H1 (cell line): ENCODE results near the gene MAPKAPK2. TPM values are rescaled to one million over a fixed set of nuclear protein-coding genes. Genes with fewer than 3 reads are reported as not detected.

ENCODE experiments used
- CTCF ChIA-PET: fragments of 300-600 bp; sonication (Branson Sonifier 250); formaldehyde crosslinking; loops from one replicate; lab custom pipeline; 2021; ENCODE audit not compliant: partially characterized antibody; lab: Charles Lee
- POLR2A ChIA-PET: fragments of 300-600 bp; sonication (Branson Sonifier 250); formaldehyde crosslinking; loops from one replicate; lab custom pipeline; 2021; ENCODE audit warnings: inconsistent platforms; ENCODE audit not compliant: partially characterized antibody; lab: Charles Lee
- DNase-seq, 2 experiments: peaks; one replicate each; pipeline versions ENCODE4 v3.0.0 to v3.0.0-alpha.2; 2010 to 2022; ENCODE audit warnings: low spot score in 2 of 2, low read depth in 1 of 2, mixed read lengths in 1 of 2
- FAIRE-seq: peaks from 2 replicates; lab custom pipeline; 2011; peaks lifted over from hg19 to GRCh38; lab: Jason Lieb, UNC
- H2AFZ ChIP-seq: 2 replicates; pipeline ENCODE4 v1.8.1; 2012; ENCODE audit warnings: low read length, inconsistent platforms
- H2AK5ac ChIP-seq: 2 replicates; pipeline ENCODE4 v1.6.1; 2013; ENCODE audit warnings: low read depth, low read length
- H2BK120ac ChIP-seq: replicated peaks from 2 replicates; pipeline ENCODE3; 2013; ENCODE audit warnings: low read depth, low read length, inconsistent platforms
- H2BK12ac ChIP-seq: 2 replicates; pipeline ENCODE4 v1.6.1; 2013; ENCODE audit warnings: low read depth, low read length
- H2BK15ac ChIP-seq: 2 replicates; pipeline ENCODE4 v1.6.1; 2013; ENCODE audit warnings: low read length
- H2BK20ac ChIP-seq: 2 replicates; pipeline ENCODE4 v1.6.1; 2013; ENCODE audit warnings: low read length
- H2BK5ac ChIP-seq: 2 replicates; pipeline ENCODE4 v1.6.1; 2013; ENCODE audit warnings: low read depth, low read length
- H3K14ac ChIP-seq: 2 replicates; pipeline ENCODE4 v1.6.1; 2013; ENCODE audit warnings: inconsistent platforms; ENCODE audit not compliant: insufficient read length
- H3K18ac ChIP-seq: 2 replicates; pipeline ENCODE4 v1.6.1; 2013; ENCODE audit warnings: low read length; ENCODE audit errors: extremely low read depth
- H3K23ac ChIP-seq: 2 replicates; pipeline ENCODE4 v1.6.1; 2013; ENCODE audit warnings: inconsistent platforms; ENCODE audit not compliant: insufficient read length
- H3K23me2 ChIP-seq: 2 replicates; pipeline ENCODE4 v1.6.1; 2013; ENCODE audit warnings: low read depth, low read length
- H3K27ac ChIP-seq: 2 replicates; pipeline ENCODE4 v1.6.1; 2011; ENCODE audit warnings: low read depth, low read length, inconsistent platforms
- H3K27me3 ChIP-seq, 4 experiments: replicated peaks in 1 of 4; 1 replicate in 1 of 4; 2 replicates in 3 of 4; pipeline versions ENCODE4 v1.6.1 to v1.8.1; 2011 to 2013; ENCODE audit warnings: low read length in 3 of 4, mild to moderate bottlenecking in 3 of 4, inconsistent platforms in 2 of 4, mixed read lengths in 2 of 4, moderate library complexity in 1 of 4; ENCODE audit not compliant: control insufficient read depth in 3 of 4, insufficient read depth in 3 of 4; ENCODE audit errors: extremely low read depth in 1 of 4
- H3K36me3 ChIP-seq, 4 experiments: 2 replicates each; pipeline versions ENCODE4 v1.6.1 to v1.8.1; 2011 to 2013; ENCODE audit warnings: mild to moderate bottlenecking in 4 of 4, low read length in 3 of 4, moderate library complexity in 2 of 4, control low read depth in 1 of 4, inconsistent platforms in 1 of 4; ENCODE audit not compliant: insufficient read depth in 4 of 4, control insufficient read depth in 2 of 4
- H3K4ac ChIP-seq: replicated peaks from 2 replicates; pipeline ENCODE3; 2013; ENCODE audit warnings: low read length, low read depth, mixed read lengths, inconsistent platforms; ENCODE audit not compliant: insufficient read length
- H3K4me1 ChIP-seq, 4 experiments: replicated peaks in 1 of 4; 1 replicate in 1 of 4; 2 replicates in 3 of 4; pipeline versions ENCODE4 v1.6.1 to v1.8.1; 2011 to 2013; ENCODE audit warnings: low read length in 3 of 4, inconsistent platforms in 2 of 4, mixed read lengths in 1 of 4; ENCODE audit not compliant: insufficient read depth in 4 of 4, control insufficient read depth in 3 of 4
- H3K4me2 ChIP-seq, 2 experiments: 2 replicates each; pipeline versions ENCODE4 v1.6.1 to v1.8.1; 2011 to 2013; ENCODE audit warnings: low read depth in 2 of 2, low read length in 2 of 2, control low read depth in 1 of 2, inconsistent platforms in 1 of 2, mild to moderate bottlenecking in 1 of 2; ENCODE audit not compliant: insufficient read depth in 1 of 2
- H3K4me3 ChIP-seq, 4 experiments: fragments of 200-600, 300-600 bp in 1 of 4; sonication (generic), shearing (Covaris generic), sonication (Bioruptor Twin) in 1 of 4; 2 replicates each; pipeline versions ENCODE4 v1.5.1 to v1.8.1; 2011 to 2016; ENCODE audit warnings: low read length in 4 of 4, low read depth in 3 of 4, control low read depth in 2 of 4, inconsistent platforms in 2 of 4, mild to moderate bottlenecking in 2 of 4, mixed read lengths in 1 of 4, moderate library complexity in 1 of 4; ENCODE audit not compliant: insufficient read depth in 2 of 4; ENCODE audit errors: extremely low read depth in 1 of 4
- H3K56ac ChIP-seq: replicated peaks from 2 replicates; pipeline ENCODE3; 2013; ENCODE audit warnings: low read depth, mild to moderate bottlenecking, mixed read lengths, low read length, inconsistent platforms; ENCODE audit not compliant: insufficient read length
- H3K79me1 ChIP-seq: 2 replicates; pipeline ENCODE4 v1.6.1; 2013; ENCODE audit warnings: low read depth, low read length, control low read depth
- H3K79me2 ChIP-seq, 2 experiments: 2 replicates each; pipeline versions ENCODE4 v1.6.1 to v1.8.1; 2012 to 2013; ENCODE audit warnings: low read length in 2 of 2, mild to moderate bottlenecking in 2 of 2, inconsistent platforms in 1 of 2; ENCODE audit not compliant: insufficient read depth in 2 of 2, control insufficient read depth in 1 of 2
- H3K9ac ChIP-seq, 4 experiments: replicated peaks in 1 of 4; 1 replicate in 1 of 4; 2 replicates in 3 of 4; pipeline versions ENCODE4 v1.6.1 to v1.8.1; 2011 to 2013; ENCODE audit warnings: low read depth in 3 of 4, low read length in 3 of 4, control low read depth in 2 of 4, mild to moderate bottlenecking in 2 of 4, moderate library complexity in 2 of 4, inconsistent platforms in 1 of 4; ENCODE audit errors: extremely low read depth in 1 of 4
- H3K9me3 ChIP-seq, 2 experiments: 2 replicates each; pipeline versions ENCODE4 v1.6.1 to v1.8.1; 2012 to 2013; ENCODE audit warnings: mild to moderate bottlenecking in 2 of 2, moderate library complexity in 2 of 2, control low read depth in 1 of 2, inconsistent platforms in 1 of 2, low read depth in 1 of 2, low read length in 1 of 2, mixed read lengths in 1 of 2; ENCODE audit not compliant: insufficient read depth in 2 of 2
- H4K20me1 ChIP-seq, 2 experiments: replicated peaks in 1 of 2; 2 replicates each; pipeline versions ENCODE3 to v1.8.1; 2011 to 2013; ENCODE audit warnings: inconsistent platforms in 2 of 2, low read length in 2 of 2, mild to moderate bottlenecking in 1 of 2; ENCODE audit not compliant: insufficient read depth in 2 of 2, control insufficient read depth in 1 of 2
- H4K5ac ChIP-seq: 2 replicates; pipeline ENCODE4 v1.6.1; 2013; ENCODE audit warnings: low read length, low read depth, mixed read lengths, inconsistent platforms; ENCODE audit not compliant: insufficient read length
- H4K8ac ChIP-seq: 2 replicates; pipeline ENCODE4 v1.8.0; 2013; ENCODE audit warnings: mild to moderate bottlenecking, moderate library complexity, low read length, inconsistent platforms; ENCODE audit not compliant: insufficient read depth; ENCODE audit errors: extremely low read depth
- H4K91ac ChIP-seq: replicated peaks from 2 replicates; pipeline ENCODE3; 2013; ENCODE audit warnings: low read length, mixed read lengths, inconsistent platforms; ENCODE audit not compliant: insufficient read length
- RAD21 ChIP-seq, 2 experiments: IDR thresholded peaks in 1 of 2; conservative IDR thresholded peaks in 1 of 2; 2 replicates each; pipeline ENCODE4 v1.6.1; 2011; ENCODE audit warnings: low read depth in 2 of 2, low read length in 2 of 2, improper control_type of control experiment in 1 of 2, inconsistent platforms in 1 of 2, mild to moderate bottlenecking in 1 of 2, moderate library complexity in 1 of 2
- SIRT6 ChIP-seq: IDR thresholded peaks from one replicate; pipeline ENCODE4 v1.7.1; 2012; ENCODE audit warnings: low read length, inconsistent platforms
- WGBS, 2 experiments: shearing (Covaris generic) in 1 of 2; methylation state at CpG; one replicate each; pipeline versions ENCODE4 v1.1.6 to v1.1.7; 2013 to 2015; ENCODE audit warnings: low lambda C conversion rate in 2 of 2, mixed read lengths in 2 of 2, inconsistent platforms in 1 of 2, low coverage in 1 of 2, missing lambda C conversion rate in 1 of 2; ENCODE audit not compliant: insufficient replicate concordance in 2 of 2, insufficient coverage in 1 of 2, insufficient read length in 1 of 2; ENCODE audit errors: extremely low coverage in 1 of 2, missing lambda C conversion rate in 1 of 2; 5-methylcytosine and 5-hydroxymethylcytosine counted together
- polyA plus RNA-seq, 7 experiments: library from polyadenylated mRNA; depleted of rRNA in 3 of 7; stranded (reverse) in 5 of 7; unstranded in 2 of 7; fragments of >200 nt in 5 of 7; fragments of 200-250 nt in 2 of 7; gene quantifications; 1 replicate in 5 of 7; 2 replicates in 1 of 7; 4 replicates in 1 of 7; pipeline versions ENCODE4 v1.2.1 to v1.2.3, GENCODE V29; 2011 to 2013; ENCODE audit warnings: missing spikeins in 2 of 7, mixed read lengths in 2 of 7
- total RNA-seq: library from RNA; stranded (reverse); fragmentation: NEBNext Ultra II Directional; extraction: Animal tissue kit (Norgen Biotek cat#: 25700); gene quantifications from 2 replicates; pipeline ENCODE4 v1.2.1, GENCODE V29; 2021
- TF ChIP-seq, protein P1 (sequence below), 3 experiments: IDR thresholded peaks; 1 replicate in 2 of 3; 2 replicates in 1 of 3; pipeline versions ENCODE4 v1.5.1 to v1.6.1; 2011; ENCODE audit warnings: low read length in 3 of 3, mild to moderate bottlenecking in 3 of 3, inconsistent platforms in 2 of 3, low read depth in 1 of 3, moderate library complexity in 1 of 3; ENCODE audit not compliant: insufficient read depth in 1 of 3; ENCODE audit errors: control extremely low read depth in 1 of 3

The MAPKAPK2 gene
- total and polyA plus RNA-seq, 2 of the 8 experiments (the other 6 are each of a cell fraction or from before 2014, with no cell fraction given), result 27.5 to 44.9 TPM

- ChIA-PET CTCF (interaction anchor here (0.6 to 6.3 kb wide), 59 partner anchors 8 to 778 kb away, joined by 3 to 77 read pairs (median 5); partner anchors contain the start of genes DYRK3, EIF2D, FCMR and IL10), POLR2A (interaction anchor here (1.1 to 1.3 kb wide), 2 partner anchors 37 to 113 kb away, joined by 3 to 4 read pairs; partner anchors contain the start of gene EIF2D)
- FAIRE-seq (no peak), DNase-seq (peak in 1 of 2 experiments; percentile 77)
- 69% methylated on average over 9 of the region's 9 CpGs; no CpG with 5 or more reads in 1 of the 2 experiments for WGBS, 2 experiments
- Histone ChIP-seq H3K18ac (no peak overlapping the region), H4K5ac (no peak overlapping the region), H4K91ac (no peak overlapping the region), H3K79me1 (peaks cover 8% of the 10 kb centered on the region), H2BK5ac (no peak overlapping the region), H2AFZ (no peak overlapping the region), H4K20me1 (peaks cover 12 to 24% of the 10 kb centered on the region in 2 experiments), H3K56ac (no peak overlapping the region), H3K4ac (no peak overlapping the region), H3K27me3 (no peaks in the 10 kb centered on the region), H3K14ac (no peak overlapping the region), H3K4me3 (no peak overlapping the region), H4K8ac (no peak overlapping the region), H2BK20ac (no peak overlapping the region), H3K4me1 (peaks cover 6 to 13% (median 8%) of the 10 kb centered on the region in 4 experiments), H3K23ac (no peak overlapping the region), H2BK120ac (no peak overlapping the region), H2AK5ac (no peak overlapping the region), H3K4me2 (no peak overlapping the region), H3K23me2 (no peaks in the 10 kb centered on the region), H3K9me3 (no peaks in the 10 kb centered on the region), H3K9ac (no peak overlapping the region), H2BK12ac (no peak overlapping the region), H3K79me2 (peaks cover 0 to 15% of the 10 kb centered on the region in 2 experiments; a peak in 1 of 4 replicates), H3K36me3 (peaks cover 0 to 5% (median 3%) of the 10 kb centered on the region in 4 experiments; a peak in 4 of 8 replicates), H3K27ac (no peak overlapping the region), H2BK15ac (no peak overlapping the region)
- TF ChIP-seq, protein P1, sequence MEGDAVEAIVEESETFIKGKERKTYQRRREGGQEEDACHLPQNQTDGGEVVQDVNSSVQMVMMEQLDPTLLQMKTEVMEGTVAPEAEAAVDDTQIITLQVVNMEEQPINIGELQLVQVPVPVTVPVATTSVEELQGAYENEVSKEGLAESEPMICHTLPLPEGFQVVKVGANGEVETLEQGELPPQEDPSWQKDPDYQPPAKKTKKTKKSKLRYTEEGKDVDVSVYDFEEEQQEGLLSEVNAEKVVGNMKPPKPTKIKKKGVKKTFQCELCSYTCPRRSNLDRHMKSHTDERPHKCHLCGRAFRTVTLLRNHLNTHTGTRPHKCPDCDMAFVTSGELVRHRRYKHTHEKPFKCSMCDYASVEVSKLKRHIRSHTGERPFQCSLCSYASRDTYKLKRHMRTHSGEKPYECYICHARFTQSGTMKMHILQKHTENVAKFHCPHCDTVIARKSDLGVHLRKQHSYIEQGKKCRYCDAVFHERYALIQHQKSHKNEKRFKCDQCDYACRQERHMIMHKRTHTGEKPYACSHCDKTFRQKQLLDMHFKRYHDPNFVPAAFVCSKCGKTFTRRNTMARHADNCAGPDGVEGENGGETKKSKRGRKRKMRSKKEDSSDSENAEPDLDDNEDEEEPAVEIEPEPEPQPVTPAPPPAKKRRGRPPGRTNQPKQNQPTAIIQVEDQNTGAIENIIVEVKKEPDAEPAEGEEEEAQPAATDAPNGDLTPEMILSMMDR (IDR thresholded peaks at IDR 0.05; ENCODE audit: control extremely low read depth in 1 of 3, insufficient read depth in 1 of 3, low read depth in 1 of 3, low read length in 3 of 3), result peak; percentile 64 to 85 (median 77)
- TF ChIP-seq RAD21 (IDR thresholded peaks at IDR 0.05 in 1 of 2, conservative IDR thresholded peaks at IDR 0.05 in 1 of 2; ENCODE audit: low read depth in 2 of 2, low read length in 2 of 2) (peak; percentile 22 to 46; a peak in 3 of 4 replicates), SIRT6 (no peak)
Observed at GRCh38 chr1:206725109-206725963, 40.6 kb downstream of the MAPKAPK2 start.
